ENCODE data around the gene CBFB. TPM values are rescaled to one million over a fixed set of nuclear protein-coding genes. Genes with fewer than 3 reads are reported as not detected.
"Not testable (repeated sequence)": the region's sequence is repeated elsewhere in the genome, so short reads cannot be mapped to it uniquely, and the experiment has no call there.

The CBFB gene
- total and polyA plus RNA-seq, 2 experiments from 2014 or later: 66.3 to 197 TPM

DNA sequence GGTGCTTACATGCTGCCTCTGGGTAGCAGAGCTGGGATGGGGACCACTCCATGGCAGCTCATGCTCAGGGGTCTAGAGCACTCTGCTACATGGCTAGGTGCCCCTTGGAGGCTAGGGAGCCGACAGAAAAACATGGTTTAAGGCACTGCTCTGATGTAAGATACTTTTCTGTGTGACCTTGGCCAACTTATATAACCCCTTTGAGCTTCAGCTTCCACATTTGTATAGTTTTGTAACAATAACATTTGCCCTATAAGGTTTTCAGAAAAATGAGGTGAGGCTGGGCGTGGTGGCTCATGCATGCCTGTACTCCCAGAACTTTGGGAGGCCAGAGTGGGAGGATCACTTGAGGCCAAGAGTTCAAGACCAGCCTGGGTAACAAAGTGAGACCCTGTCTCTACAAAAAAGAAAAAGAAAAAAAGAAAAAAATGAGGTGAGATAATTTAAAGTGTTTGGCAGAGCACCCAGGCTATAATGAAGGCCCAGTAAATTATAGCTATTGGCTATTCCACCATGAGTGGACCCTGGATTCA lies 37.3 kb upstream of the CBFB start:
- TF ChIP-seq, protein P1, sequence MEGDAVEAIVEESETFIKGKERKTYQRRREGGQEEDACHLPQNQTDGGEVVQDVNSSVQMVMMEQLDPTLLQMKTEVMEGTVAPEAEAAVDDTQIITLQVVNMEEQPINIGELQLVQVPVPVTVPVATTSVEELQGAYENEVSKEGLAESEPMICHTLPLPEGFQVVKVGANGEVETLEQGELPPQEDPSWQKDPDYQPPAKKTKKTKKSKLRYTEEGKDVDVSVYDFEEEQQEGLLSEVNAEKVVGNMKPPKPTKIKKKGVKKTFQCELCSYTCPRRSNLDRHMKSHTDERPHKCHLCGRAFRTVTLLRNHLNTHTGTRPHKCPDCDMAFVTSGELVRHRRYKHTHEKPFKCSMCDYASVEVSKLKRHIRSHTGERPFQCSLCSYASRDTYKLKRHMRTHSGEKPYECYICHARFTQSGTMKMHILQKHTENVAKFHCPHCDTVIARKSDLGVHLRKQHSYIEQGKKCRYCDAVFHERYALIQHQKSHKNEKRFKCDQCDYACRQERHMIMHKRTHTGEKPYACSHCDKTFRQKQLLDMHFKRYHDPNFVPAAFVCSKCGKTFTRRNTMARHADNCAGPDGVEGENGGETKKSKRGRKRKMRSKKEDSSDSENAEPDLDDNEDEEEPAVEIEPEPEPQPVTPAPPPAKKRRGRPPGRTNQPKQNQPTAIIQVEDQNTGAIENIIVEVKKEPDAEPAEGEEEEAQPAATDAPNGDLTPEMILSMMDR (IDR thresholded peaks at IDR 0.05; ENCODE audit: low read depth, low read length): no peak
- H3K36me3 ChIP-seq: no peaks in the 10 kb centered on the region
- H3K4me1 ChIP-seq (ENCODE audit: low read depth): no peaks in the 10 kb centered on the region
- DNase-seq (ENCODE audit: low read depth in 1 of 2, low spot score in 1 of 2): no peak
- no peak overlapping the region for H3K4me3 ChIP-seq
- H3K27me3 ChIP-seq: no peaks in the 10 kb centered on the region
- H3K27ac ChIP-seq: no peak overlapping the region
- H3K9me3 ChIP-seq (ENCODE audit: low read depth): no peaks in the 10 kb centered on the region

DNA sequence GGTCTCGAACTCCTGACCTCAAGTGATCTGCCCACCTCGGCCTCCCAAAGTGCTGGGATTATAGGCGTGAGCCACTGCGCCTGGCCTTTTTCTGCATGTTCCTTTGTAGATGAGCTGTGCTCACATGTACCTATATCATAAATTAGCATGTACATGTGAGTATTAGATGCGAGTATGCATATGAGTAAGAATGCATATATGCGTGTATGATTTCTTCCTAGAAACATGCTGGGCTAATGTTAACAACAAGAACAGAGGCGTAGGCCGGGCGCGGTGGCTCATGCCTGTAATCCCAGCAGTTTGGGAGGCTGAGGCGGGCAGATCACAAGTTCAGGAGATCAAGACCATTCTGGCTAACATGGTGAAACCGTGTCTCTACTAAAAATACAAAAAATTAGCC lies 35.4 kb upstream of the CBFB start:
- H3K9me3 ChIP-seq (ENCODE audit: low read depth); H3K27me3 ChIP-seq; H3K36me3 ChIP-seq; H3K4me1 ChIP-seq (ENCODE audit: low read depth); H3K4me3 ChIP-seq; DNase-seq (ENCODE audit: low read depth in 1 of 2, low spot score in 1 of 2); H3K27ac ChIP-seq: not testable (repeated sequence)

DNA sequence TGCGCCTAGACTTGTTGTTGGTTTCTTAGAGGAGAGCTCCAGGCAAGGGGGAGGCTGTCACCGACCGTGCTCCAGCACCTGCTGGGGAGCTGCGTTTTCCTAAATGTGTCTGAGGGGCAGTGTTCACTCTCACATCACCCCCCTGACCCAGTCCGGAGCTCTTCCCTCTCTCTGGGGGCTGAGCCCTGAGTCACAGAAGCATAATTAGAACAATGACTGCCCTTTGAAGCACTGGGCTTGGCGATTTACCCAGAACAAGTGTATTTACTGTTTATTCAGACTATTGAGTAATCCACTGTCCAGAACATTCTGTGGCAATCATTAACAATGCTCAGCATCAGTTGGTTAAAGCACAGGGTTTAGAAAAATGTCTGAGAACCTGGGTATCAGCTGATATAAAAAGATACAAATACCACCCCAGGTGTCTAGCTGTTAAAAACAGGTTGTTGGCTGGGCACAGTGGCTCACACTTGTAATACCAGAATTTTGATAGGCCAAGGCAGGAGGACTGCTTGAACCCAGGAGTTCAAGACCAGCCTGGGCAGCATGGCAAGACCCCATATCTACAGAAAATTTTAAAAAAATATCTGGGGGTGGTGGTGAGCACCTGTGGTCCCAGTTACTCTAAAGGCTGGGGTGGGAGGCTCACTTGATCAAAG lies 32.5 kb upstream of the CBFB start:
- Histone ChIP-seq H3K9me3 (ENCODE audit: low read depth) (no peaks in the 10 kb centered on the region), H3K27ac (no peak overlapping the region), H3K4me3 (no peak overlapping the region), H3K4me1 (ENCODE audit: low read depth) (peaks cover 8% of the 10 kb centered on the region), H3K27me3 (peaks cover 26% of the 10 kb centered on the region), H3K36me3 (no peaks in the 10 kb centered on the region)
- peak in 1 of 2 donors; percentile 83 for DNase-seq (ENCODE audit: low read depth in 1 of 2, low spot score in 1 of 2)
- TF ChIP-seq, protein P1 (IDR thresholded peaks at IDR 0.05; ENCODE audit: low read depth, low read length): no peak

DNA sequence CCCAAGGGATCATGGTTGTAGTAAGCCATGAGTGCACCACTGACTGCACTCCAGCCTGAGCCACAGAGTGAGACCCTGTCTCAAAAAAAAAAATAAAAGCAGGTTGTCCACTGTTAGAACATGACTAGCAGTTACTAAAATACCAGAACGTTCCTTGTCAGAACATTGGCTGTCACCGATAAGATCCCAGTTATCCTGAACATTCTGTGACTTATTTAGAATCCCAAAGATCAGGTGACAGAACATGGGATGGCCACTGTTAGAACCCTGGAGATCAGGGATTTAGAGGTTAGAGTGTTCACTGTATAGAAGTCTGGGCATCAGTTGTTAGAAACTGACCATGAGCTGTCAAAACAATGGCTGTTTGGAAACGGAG lies 32.0 kb upstream of the CBFB start:
- no peak for DNase-seq (ENCODE audit: low read depth in 1 of 2, low spot score in 1 of 2)
- no peak overlapping the region for H3K4me3 ChIP-seq
- no peaks in the 10 kb centered on the region for H3K9me3 ChIP-seq (ENCODE audit: low read depth)
- TF ChIP-seq, protein P1 (IDR thresholded peaks at IDR 0.05; ENCODE audit: low read depth, low read length): no peak
- H3K27me3 ChIP-seq: peaks cover 31% of the 10 kb centered on the region
- peaks cover 8% of the 10 kb centered on the region for H3K4me1 ChIP-seq (ENCODE audit: low read depth)
- no peaks in the 10 kb centered on the region for H3K36me3 ChIP-seq
- H3K27ac ChIP-seq: peak overlapping the region; percentile 17

DNA sequence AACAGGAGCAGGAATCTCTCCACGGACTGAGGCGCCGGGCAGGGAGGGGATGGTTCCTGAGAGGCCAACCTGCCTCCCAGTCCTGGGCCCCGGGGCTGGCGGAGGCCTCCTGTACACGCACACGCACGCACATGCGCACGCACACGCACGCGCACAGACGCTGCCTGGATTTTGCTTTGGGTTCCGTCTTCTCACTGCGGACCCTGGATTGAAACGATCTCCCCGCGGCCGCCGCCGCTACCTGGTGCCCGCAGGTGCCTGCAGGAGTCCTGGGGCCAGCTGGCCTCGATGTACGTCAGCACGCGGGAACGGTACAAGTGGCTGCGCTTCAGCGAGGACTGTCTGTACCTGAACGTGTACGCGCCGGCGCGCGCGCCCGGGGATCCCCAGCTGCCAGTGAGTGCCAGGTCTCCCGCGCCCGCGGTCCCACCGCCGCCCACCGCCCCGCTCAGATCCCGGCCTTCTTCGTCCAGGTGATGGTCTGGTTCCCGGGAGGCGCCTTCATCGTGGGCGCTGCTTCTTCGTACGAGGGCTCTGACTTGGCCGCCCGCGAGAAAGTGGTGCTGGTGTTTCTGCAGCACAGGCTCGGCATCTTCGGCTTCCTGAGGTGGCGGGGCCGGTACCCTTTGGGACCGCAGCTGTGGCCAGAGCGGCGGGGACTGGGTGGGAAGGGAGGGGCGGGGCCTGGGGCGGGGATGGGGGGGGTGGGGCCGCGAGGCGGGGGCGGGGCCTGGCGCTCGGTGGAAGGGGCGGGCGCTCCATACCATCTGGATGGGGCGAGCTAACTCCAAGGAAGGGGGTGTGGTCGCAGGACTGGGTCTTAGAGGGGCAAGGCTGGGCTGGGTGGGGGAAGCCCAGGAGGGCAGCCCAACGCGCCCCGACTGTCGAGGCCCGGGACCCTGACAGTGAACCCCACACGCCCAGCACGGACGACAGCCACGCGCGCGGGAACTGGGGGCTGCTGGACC lies 28.3 kb upstream of the CBFB start:
- DNase-seq (ENCODE audit: low read depth in 1 of 2, low spot score in 1 of 2): peak; percentile 46 to 70
- peaks cover 41% of the 10 kb centered on the region for H3K27me3 ChIP-seq
- TF ChIP-seq, protein P1 (IDR thresholded peaks at IDR 0.05; ENCODE audit: low read depth, low read length): no peak
- H3K36me3 ChIP-seq: no peaks in the 10 kb centered on the region
- no peaks in the 10 kb centered on the region for H3K9me3 ChIP-seq (ENCODE audit: low read depth)
- peaks cover 8% of the 10 kb centered on the region for H3K4me1 ChIP-seq (ENCODE audit: low read depth)
- peak overlapping the region; percentile 49 for H3K4me3 ChIP-seq
- H3K27ac ChIP-seq: no peak overlapping the region
